ENCODE measurements around the gene CSKMT. TPM values are rescaled to one million over a fixed set of nuclear protein-coding genes. Genes with fewer than 3 reads are reported as not detected.

The CSKMT gene
- total RNA-seq, 1 donor from 2014 or later: 15.7 TPM

- H3K4me1 Mint-ChIP-seq (ENCODE audit: low read depth, unreplicated experiment): peaks cover 5% of the 10 kb centered on the region
- no peaks in the 10 kb centered on the region for H3K36me3 Mint-ChIP-seq (ENCODE audit: unreplicated experiment)
- no peak for TF ChIP-seq CTCF (IDR thresholded peaks at IDR 0.05; ENCODE audit: partially characterized antibody, unreplicated experiment)
- DNase-seq: no peak
- peaks cover 6% of the 10 kb centered on the region for H3K9me3 Mint-ChIP-seq (ENCODE audit: unreplicated experiment)
- H3K27me3 Mint-ChIP-seq (ENCODE audit: unreplicated experiment): peaks cover 1% of the 10 kb centered on the region
- no peak overlapping the region for H3K4me3 Mint-ChIP-seq (ENCODE audit: unreplicated experiment)
- H3K27ac Mint-ChIP-seq (ENCODE audit: unreplicated experiment): no peak overlapping the region
Measured at GRCh38 chr11:62656796-62657429, 8.2 kb upstream of the CSKMT start.

- peak; percentile 73 for DNase-seq
- Mint-ChIP-seq H3K27me3 (ENCODE audit: unreplicated experiment) (peaks cover 4% of the 10 kb centered on the region), H3K4me3 (ENCODE audit: unreplicated experiment) (peak overlapping the region; percentile 96), H3K36me3 (ENCODE audit: unreplicated experiment) (no peaks in the 10 kb centered on the region), H3K4me1 (ENCODE audit: low read depth, unreplicated experiment) (peaks cover 7% of the 10 kb centered on the region), H3K9me3 (ENCODE audit: unreplicated experiment) (peaks cover 13% of the 10 kb centered on the region), H3K27ac (ENCODE audit: unreplicated experiment) (peak overlapping the region; percentile 64)
- no peak for TF ChIP-seq CTCF (IDR thresholded peaks at IDR 0.05; ENCODE audit: partially characterized antibody, unreplicated experiment)
Measured at GRCh38 chr11:62664405-62665074, 572 bp upstream of the CSKMT start.

DNA sequence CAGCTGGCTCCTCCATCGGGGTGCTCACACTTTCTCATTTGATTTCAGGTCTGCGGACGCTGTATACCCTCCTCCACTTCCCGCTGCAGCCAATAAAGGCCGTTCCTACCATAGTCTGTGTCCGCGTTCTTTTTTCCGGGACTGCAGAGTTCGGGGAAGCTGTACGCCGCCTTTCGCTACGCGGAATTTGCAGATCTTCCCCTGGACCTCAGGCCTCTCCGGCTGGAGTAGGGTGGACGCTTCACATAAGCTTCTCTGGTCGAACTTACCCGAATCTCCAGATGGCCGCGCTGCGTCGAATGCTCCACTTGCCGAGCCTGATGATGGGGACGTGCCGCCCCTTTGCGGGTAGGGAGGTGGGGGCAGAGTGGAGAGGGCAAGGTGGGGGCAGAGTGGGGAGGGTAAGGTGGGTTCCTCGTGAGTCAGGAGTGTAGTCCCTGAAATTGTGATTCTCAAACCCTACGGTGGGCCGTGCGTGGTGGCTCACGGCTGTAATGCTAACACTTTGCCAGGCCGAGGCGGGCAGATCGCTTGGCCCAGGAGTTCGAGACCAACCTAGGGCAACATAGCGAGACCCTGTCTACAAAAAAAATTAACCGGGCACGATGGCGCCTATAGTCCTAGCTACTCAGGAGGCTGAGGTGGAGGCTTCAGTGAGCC, 617 bp downstream of the CSKMT start:
- Mint-ChIP-seq H3K9me3 (ENCODE audit: unreplicated experiment) (peaks cover 13% of the 10 kb centered on the region), H3K4me1 (ENCODE audit: low read depth, unreplicated experiment) (peaks cover 10% of the 10 kb centered on the region), H3K27ac (ENCODE audit: unreplicated experiment) (peak overlapping the region; percentile 94), H3K4me3 (ENCODE audit: unreplicated experiment) (peak overlapping the region; percentile 96), H3K36me3 (ENCODE audit: unreplicated experiment) (no peaks in the 10 kb centered on the region), H3K27me3 (ENCODE audit: unreplicated experiment) (peaks cover 4% of the 10 kb centered on the region)
- TF ChIP-seq CTCF (IDR thresholded peaks at IDR 0.05; ENCODE audit: partially characterized antibody, unreplicated experiment): no peak
- peak; percentile 50 for DNase-seq

- no peaks in the 10 kb centered on the region for H3K36me3 Mint-ChIP-seq (ENCODE audit: unreplicated experiment)
- TF ChIP-seq CTCF (IDR thresholded peaks at IDR 0.05; ENCODE audit: partially characterized antibody, unreplicated experiment): no peak
- H3K27ac Mint-ChIP-seq (ENCODE audit: unreplicated experiment): peak overlapping the region; percentile 59
- peaks cover 13% of the 10 kb centered on the region for H3K4me1 Mint-ChIP-seq (ENCODE audit: low read depth, unreplicated experiment)
- peaks cover 7% of the 10 kb centered on the region for H3K27me3 Mint-ChIP-seq (ENCODE audit: unreplicated experiment)
- DNase-seq: no peak
- H3K9me3 Mint-ChIP-seq (ENCODE audit: unreplicated experiment): peaks cover 13% of the 10 kb centered on the region
- H3K4me3 Mint-ChIP-seq (ENCODE audit: unreplicated experiment): peak overlapping the region; percentile 96
Measured at GRCh38 chr11:62666259-62666926, 1.3 kb downstream of the CSKMT start.
